ENCODE data around the gene PDSS2. TPM values are rescaled to one million over a fixed set of nuclear protein-coding genes. Genes with fewer than 3 reads are reported as not detected.

PDSS2 gene
- polyA plus RNA-seq, 1 of the 3 experiments (the other 2 are of a cell fraction): 5.6 TPM

DNA sequence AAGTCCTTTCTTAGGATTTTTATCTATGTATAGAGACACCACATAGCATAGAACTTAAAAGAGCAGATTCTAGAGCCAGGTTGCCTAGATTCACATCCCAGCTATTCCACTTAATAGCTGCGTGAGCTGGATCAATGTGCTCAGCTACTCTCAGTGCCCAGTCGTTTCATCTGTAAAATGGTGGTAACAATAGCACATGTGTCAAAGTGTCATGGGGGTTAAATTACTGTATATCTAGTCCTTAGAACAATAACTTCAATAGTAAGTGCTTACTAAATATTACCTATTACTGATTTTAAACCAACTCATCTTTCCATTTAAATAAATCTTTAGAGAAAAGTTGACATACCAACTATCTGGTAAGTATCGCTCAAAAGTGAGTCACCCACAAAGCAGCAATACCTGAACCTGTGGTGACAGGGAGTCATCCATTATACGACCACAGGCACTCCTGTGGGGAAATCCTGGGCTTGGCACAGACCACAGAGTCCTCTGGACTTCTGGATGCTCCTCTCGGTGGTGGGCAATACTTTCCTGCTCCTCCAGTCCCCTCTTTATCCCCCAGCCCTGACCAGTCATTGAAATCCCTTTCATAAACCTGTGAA is 154.8 kb downstream of the PDSS2 start:
- CTCF ChIA-PET: interaction anchor here (0.6 kb wide), 2 partner anchors 82 to 149 kb away, joined by 3 read pairs; no protein-coding TSS in a partner anchor
- no peaks in the 10 kb centered on the region for H3K9me3 ChIP-seq
- 65% methylated on average over 5 of the region's 5 CpGs for WGBS (ENCODE audit: low lambda C conversion rate)

DNA sequence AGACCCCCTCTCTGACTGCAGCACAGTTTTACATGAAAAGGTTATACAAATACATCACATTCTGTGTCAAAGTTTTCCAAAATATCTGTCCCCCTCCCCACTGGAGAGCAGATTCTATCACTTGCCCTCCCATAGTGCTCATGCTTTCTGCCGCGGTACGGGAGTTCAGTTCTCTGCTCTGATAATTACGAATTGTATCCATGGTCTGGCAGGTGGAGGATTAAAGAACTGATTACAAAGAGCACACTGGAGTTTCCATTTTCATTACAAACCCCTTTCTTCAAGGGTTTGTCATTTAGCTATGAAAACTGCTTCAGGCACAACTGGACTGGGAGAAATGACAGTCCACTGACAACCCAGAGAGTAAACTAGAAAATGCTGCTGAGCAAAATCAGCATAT is 166.0 kb downstream of the PDSS2 start:
- H3K4me1 ChIP-seq (ENCODE audit: control insufficient read depth in 1 of 2, insufficient read depth in 2 of 2, low read depth in 1 of 2, low read length in 1 of 2): peaks cover 0 to 10% of the 10 kb centered on the region in 2 experiments; a peak in 2 of 4 replicates
- TF ChIP-seq, protein P1, sequence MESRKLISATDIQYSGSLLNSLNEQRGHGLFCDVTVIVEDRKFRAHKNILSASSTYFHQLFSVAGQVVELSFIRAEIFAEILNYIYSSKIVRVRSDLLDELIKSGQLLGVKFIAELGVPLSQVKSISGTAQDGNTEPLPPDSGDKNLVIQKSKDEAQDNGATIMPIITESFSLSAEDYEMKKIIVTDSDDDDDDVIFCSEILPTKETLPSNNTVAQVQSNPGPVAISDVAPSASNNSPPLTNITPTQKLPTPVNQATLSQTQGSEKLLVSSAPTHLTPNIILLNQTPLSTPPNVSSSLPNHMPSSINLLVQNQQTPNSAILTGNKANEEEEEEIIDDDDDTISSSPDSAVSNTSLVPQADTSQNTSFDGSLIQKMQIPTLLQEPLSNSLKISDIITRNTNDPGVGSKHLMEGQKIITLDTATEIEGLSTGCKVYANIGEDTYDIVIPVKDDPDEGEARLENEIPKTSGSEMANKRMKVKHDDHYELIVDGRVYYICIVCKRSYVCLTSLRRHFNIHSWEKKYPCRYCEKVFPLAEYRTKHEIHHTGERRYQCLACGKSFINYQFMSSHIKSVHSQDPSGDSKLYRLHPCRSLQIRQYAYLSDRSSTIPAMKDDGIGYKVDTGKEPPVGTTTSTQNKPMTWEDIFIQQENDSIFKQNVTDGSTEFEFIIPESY (IDR thresholded peaks at IDR 0.05; ENCODE audit: borderline replicate concordance, low read depth): no peak
- TF ChIP-seq MXI1 (IDR thresholded peaks at IDR 0.05; ENCODE audit: low read depth, low read length) (no peak), RXRA (IDR thresholded peaks at IDR 0.05; ENCODE audit: borderline replicate concordance, low read depth) (no peak), NRF1 (IDR thresholded peaks at IDR 0.05; ENCODE audit: low read depth, low read length) (no peak)
- TF ChIP-seq, protein P2, sequence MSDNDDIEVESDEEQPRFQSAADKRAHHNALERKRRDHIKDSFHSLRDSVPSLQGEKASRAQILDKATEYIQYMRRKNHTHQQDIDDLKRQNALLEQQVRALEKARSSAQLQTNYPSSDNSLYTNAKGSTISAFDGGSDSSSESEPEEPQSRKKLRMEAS (IDR thresholded peaks at IDR 0.05; ENCODE audit: low read depth): no peak
- H3K9me2 ChIP-seq: no peaks in the 10 kb centered on the region
- no peak overlapping the region for H3K4me3 ChIP-seq (ENCODE audit: low read depth in 2 of 2, low read length in 1 of 2)
- 77% methylated on average over 4 of the region's 4 CpGs for WGBS (ENCODE audit: low lambda C conversion rate)
- no peak overlapping the region for H3K4me2 ChIP-seq
- H3K9me3 ChIP-seq: no peaks in the 10 kb centered on the region
- no peak overlapping the region for H2AFZ ChIP-seq (ENCODE audit: low read depth)
- H3K36me3 ChIP-seq (replicated peaks in 1 of 2; ENCODE audit: control insufficient read depth in 1 of 2, insufficient read depth in 2 of 2, low read length in 1 of 2): no peaks in the 10 kb centered on the region
- H4K20me1 ChIP-seq (ENCODE audit: insufficient read depth): no peaks in the 10 kb centered on the region
- ChIA-PET POLR2A (no interaction called here), CTCF (interaction anchor here (1.1 to 2.4 kb wide), 3 partner anchors 25 to 555 kb away, joined by 3 to 19 read pairs (median 4); no protein-coding TSS in a partner anchor)
- H3K27me3 ChIP-seq (ENCODE audit: insufficient read depth): no peaks in the 10 kb centered on the region
- DNase-seq: no peak
- H3K9ac ChIP-seq: no peak overlapping the region
- H3K27ac ChIP-seq (ENCODE audit: low read depth in 2 of 2, low read length in 1 of 2): peak overlapping the region in 1 of 2 experiments; percentile 26; a peak in 1 of 4 replicates
- no peaks in the 10 kb centered on the region for H3F3A ChIP-seq (replicated peaks; ENCODE audit: insufficient read depth)
- no peaks in the 10 kb centered on the region for H3K79me2 ChIP-seq (ENCODE audit: insufficient read depth)

More for the DNA sequence above, 154.8 kb downstream of the PDSS2 start:
- Histone ChIP-seq H2AFZ (ENCODE audit: low read depth) (no peak overlapping the region), H3K27me3 (ENCODE audit: insufficient read depth) (no peaks in the 10 kb centered on the region), H3K4me1 (ENCODE audit: control insufficient read depth in 1 of 2, insufficient read depth in 2 of 2, low read depth in 1 of 2, low read length in 1 of 2) (peaks cover 2 to 4% of the 10 kb centered on the region in 2 experiments; a peak in 1 of 4 replicates), H3K27ac (ENCODE audit: low read depth in 2 of 2, low read length in 1 of 2) (no peak overlapping the region), H4K20me1 (ENCODE audit: insufficient read depth) (no peaks in the 10 kb centered on the region), H3K79me2 (ENCODE audit: insufficient read depth) (no peaks in the 10 kb centered on the region), H3K9ac (no peak overlapping the region), H3K4me2 (no peak overlapping the region), H3K9me2 (no peaks in the 10 kb centered on the region), H3K4me3 (ENCODE audit: low read depth in 2 of 2, low read length in 1 of 2) (no peak overlapping the region), H3K36me3 (replicated peaks in 1 of 2; ENCODE audit: control insufficient read depth in 1 of 2, insufficient read depth in 2 of 2, low read length in 1 of 2) (no peaks in the 10 kb centered on the region), H3F3A (replicated peaks; ENCODE audit: insufficient read depth) (no peaks in the 10 kb centered on the region)
- DNase-seq: no peak
- POLR2A ChIA-PET: no interaction called here
- TF ChIP-seq TAF1 (IDR thresholded peaks at IDR 0.05; ENCODE audit: borderline replicate concordance, low read depth, low read length) (no peak), TEAD4 (IDR thresholded peaks at IDR 0.05; ENCODE audit: borderline replicate concordance, insufficient read depth) (no peak; the same call in 1 of the 2 replicates), FOSL2 (IDR thresholded peaks at IDR 0.05; ENCODE audit: borderline replicate concordance, low read depth) (peak; percentile 23; the same call in 1 of the 2 replicates), JUND (IDR thresholded peaks at IDR 0.05) (peak; percentile 64), NFIC (IDR thresholded peaks at IDR 0.05; ENCODE audit: borderline replicate concordance) (peak; percentile 32; the same call in 1 of the 2 replicates), SMC3 (IDR thresholded peaks at IDR 0.05; ENCODE audit: low read depth, low read length) (no peak), TCF12 (IDR thresholded peaks at IDR 0.05) (peak; percentile 74)
- TF ChIP-seq, protein P3, sequence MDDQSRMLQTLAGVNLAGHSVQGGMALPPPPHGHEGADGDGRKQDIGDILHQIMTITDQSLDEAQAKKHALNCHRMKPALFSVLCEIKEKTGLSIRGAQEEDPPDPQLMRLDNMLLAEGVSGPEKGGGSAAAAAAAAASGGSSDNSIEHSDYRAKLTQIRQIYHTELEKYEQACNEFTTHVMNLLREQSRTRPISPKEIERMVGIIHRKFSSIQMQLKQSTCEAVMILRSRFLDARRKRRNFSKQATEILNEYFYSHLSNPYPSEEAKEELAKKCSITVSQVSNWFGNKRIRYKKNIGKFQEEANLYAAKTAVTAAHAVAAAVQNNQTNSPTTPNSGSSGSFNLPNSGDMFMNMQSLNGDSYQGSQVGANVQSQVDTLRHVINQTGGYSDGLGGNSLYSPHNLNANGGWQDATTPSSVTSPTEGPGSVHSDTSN (IDR thresholded peaks at IDR 0.05): peak; percentile 86
